GM12874 (cell line): Measurements from ENCODE around the gene MCAT.

ENCODE experiments used
- CTCF ChIP-seq: IDR thresholded peaks from 2 replicates; pipeline ENCODE4 v1.5.1; 2011; ENCODE audit warnings: low read depth, mild to moderate bottlenecking, control low read depth, low read length, moderate library complexity; ENCODE audit not compliant: insufficient read depth

Gene MCAT

GRCh38 chr22:43164636-43165035, 21.4 kb upstream of the MCAT start:
- no peak for TF ChIP-seq CTCF

GRCh38 chr22:43163241-43163795, 20.1 kb upstream of the MCAT start:
- TF ChIP-seq CTCF, result no peak

GRCh38 chr22:43162412-43163150, 19.4 kb upstream of the MCAT start:
- no peak for TF ChIP-seq CTCF

- no peak for TF ChIP-seq CTCF
Observed at GRCh38 chr22:43160497-43161126, 17.4 kb upstream of the MCAT start.

GRCh38 chr22:43159484-43160178, 16.4 kb upstream of the MCAT start:
- peak; percentile 49 for TF ChIP-seq CTCF

GRCh38 chr22:43158778-43159483, 15.7 kb upstream of the MCAT start:
- TF ChIP-seq CTCF, result no peak
